ENCODE data around the gene KLHL5. TPM values are rescaled to one million over a fixed set of nuclear protein-coding genes. Genes with fewer than 3 reads are reported as not detected.

KLHL5 gene
- total RNA-seq, 1 experiment from 2014 or later, result 128 TPM

DNA sequence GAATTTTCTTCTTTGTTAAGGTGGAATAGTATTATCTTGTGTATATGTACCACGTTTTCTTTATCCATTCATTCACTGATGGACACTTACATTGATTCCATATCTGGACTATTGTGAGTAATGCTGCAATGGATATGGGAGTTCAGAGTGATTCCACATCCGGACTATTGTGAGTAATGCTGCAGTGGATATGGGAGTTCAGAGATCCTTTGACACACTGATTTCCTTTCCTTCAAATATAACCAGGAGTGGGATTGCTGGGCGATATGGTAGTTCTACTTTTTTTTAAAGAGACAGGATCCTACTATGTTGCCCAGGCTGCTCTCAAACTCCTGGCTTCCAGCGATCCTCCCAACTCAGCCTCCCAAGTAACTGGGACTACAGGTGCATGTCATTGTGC is 41.9 kb upstream of the KLHL5 start:
- in situ Hi-C loops (cut with HindIII; ENCODE audit: low pct_unique_long_range_greater_than_20kb, low sequenced_read_pairs), result no loop called here
- TF ChIP-seq POLR2AphosphoS5 (IDR thresholded peaks at IDR 0.05; ENCODE audit: low read depth, low read length) (no peak), TCF7L2 (IDR thresholded peaks at IDR 0.05; ENCODE audit: low read depth, low read length) (no peak), SIN3A (IDR thresholded peaks at IDR 0.05; ENCODE audit: borderline replicate concordance, insufficient read depth, low read depth, low read length) (no peak)
- TF ChIP-seq, protein P1, sequence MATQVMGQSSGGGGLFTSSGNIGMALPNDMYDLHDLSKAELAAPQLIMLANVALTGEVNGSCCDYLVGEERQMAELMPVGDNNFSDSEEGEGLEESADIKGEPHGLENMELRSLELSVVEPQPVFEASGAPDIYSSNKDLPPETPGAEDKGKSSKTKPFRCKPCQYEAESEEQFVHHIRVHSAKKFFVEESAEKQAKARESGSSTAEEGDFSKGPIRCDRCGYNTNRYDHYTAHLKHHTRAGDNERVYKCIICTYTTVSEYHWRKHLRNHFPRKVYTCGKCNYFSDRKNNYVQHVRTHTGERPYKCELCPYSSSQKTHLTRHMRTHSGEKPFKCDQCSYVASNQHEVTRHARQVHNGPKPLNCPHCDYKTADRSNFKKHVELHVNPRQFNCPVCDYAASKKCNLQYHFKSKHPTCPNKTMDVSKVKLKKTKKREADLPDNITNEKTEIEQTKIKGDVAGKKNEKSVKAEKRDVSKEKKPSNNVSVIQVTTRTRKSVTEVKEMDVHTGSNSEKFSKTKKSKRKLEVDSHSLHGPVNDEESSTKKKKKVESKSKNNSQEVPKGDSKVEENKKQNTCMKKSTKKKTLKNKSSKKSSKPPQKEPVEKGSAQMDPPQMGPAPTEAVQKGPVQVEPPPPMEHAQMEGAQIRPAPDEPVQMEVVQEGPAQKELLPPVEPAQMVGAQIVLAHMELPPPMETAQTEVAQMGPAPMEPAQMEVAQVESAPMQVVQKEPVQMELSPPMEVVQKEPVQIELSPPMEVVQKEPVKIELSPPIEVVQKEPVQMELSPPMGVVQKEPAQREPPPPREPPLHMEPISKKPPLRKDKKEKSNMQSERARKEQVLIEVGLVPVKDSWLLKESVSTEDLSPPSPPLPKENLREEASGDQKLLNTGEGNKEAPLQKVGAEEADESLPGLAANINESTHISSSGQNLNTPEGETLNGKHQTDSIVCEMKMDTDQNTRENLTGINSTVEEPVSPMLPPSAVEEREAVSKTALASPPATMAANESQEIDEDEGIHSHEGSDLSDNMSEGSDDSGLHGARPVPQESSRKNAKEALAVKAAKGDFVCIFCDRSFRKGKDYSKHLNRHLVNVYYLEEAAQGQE (IDR thresholded peaks at IDR 0.05; ENCODE audit: insufficient read depth in 1 of 2, low read depth in 2 of 2, low read length in 1 of 2), result no peak
- TF ChIP-seq, protein P2, sequence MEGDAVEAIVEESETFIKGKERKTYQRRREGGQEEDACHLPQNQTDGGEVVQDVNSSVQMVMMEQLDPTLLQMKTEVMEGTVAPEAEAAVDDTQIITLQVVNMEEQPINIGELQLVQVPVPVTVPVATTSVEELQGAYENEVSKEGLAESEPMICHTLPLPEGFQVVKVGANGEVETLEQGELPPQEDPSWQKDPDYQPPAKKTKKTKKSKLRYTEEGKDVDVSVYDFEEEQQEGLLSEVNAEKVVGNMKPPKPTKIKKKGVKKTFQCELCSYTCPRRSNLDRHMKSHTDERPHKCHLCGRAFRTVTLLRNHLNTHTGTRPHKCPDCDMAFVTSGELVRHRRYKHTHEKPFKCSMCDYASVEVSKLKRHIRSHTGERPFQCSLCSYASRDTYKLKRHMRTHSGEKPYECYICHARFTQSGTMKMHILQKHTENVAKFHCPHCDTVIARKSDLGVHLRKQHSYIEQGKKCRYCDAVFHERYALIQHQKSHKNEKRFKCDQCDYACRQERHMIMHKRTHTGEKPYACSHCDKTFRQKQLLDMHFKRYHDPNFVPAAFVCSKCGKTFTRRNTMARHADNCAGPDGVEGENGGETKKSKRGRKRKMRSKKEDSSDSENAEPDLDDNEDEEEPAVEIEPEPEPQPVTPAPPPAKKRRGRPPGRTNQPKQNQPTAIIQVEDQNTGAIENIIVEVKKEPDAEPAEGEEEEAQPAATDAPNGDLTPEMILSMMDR (IDR thresholded peaks at IDR 0.05), result no peak
- intact Hi-C loops (cut with micrococcal nuclease; ENCODE audit: unreplicated experiment), result no loop called here
- ChIA-PET CTCF (no interaction called here), POLR2A (no interaction called here)
- Histone ChIP-seq H3K27ac (ENCODE audit: low read length) (no peak overlapping the region), H3K27me3 (ENCODE audit: control insufficient read depth, insufficient read depth, low read length) (no peaks in the 10 kb centered on the region), H3K9me3 (ENCODE audit: control insufficient read depth, insufficient read depth, low read depth, low read length) (no peaks in the 10 kb centered on the region; the same call in 1 of the 2 replicates), H3K4me3 (ENCODE audit: low read depth in 2 of 2, low read length in 2 of 2) (no peak overlapping the region), H3K36me3 (ENCODE audit: control insufficient read depth, insufficient read depth, low read length) (no peaks in the 10 kb centered on the region), H3K4me1 (ENCODE audit: control insufficient read depth, insufficient read depth, low read length) (no peaks in the 10 kb centered on the region)
- no TSS peak for BruUV-seq (replicated peaks)
- DNase-seq (ENCODE audit: low read depth, low spot score), result no peak
- ATAC-seq, result no peak

DNA sequence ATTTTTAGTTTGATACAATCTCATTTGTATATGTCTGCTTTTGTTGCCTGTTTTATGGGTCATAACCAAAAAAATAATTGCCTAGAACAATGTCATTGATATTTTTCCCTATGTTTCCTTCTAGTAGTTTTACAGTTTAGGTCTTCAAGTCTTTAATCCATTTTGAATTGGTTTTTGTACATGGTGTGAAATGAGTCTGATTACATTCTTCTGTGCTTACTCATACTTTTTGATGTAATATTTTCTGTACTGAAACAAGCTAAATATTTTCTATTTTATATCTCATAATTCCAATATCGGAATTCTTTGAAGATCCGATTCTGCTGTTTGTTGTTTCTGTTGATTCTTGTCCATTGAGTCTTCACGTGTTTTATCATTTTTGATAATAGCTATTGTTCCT is 40.4 kb upstream of the KLHL5 start:
- POLR2A ChIA-PET, result no interaction called here
- no peaks in the 10 kb centered on the region for H3K36me3 ChIP-seq (ENCODE audit: control insufficient read depth, insufficient read depth, low read length)
- intact Hi-C loops (cut with micrococcal nuclease; ENCODE audit: unreplicated experiment) (no loop called here), in situ Hi-C loops (cut with HindIII; ENCODE audit: low pct_unique_long_range_greater_than_20kb, low sequenced_read_pairs) (no loop called here)
- ATAC-seq (no peak), DNase-seq (ENCODE audit: low read depth, low spot score) (no peak)
- CTCF ChIA-PET, result no interaction called here
- no peaks in the 10 kb centered on the region; the same call in 1 of the 2 replicates for H3K9me3 ChIP-seq (ENCODE audit: control insufficient read depth, insufficient read depth, low read depth, low read length)
- TF ChIP-seq, protein P1 (IDR thresholded peaks at IDR 0.05; ENCODE audit: insufficient read depth in 1 of 2, low read depth in 2 of 2, low read length in 1 of 2), result no peak
- TF ChIP-seq SIN3A (IDR thresholded peaks at IDR 0.05; ENCODE audit: borderline replicate concordance, insufficient read depth, low read depth, low read length) (no peak), TCF7L2 (IDR thresholded peaks at IDR 0.05; ENCODE audit: low read depth, low read length) (no peak), POLR2AphosphoS5 (IDR thresholded peaks at IDR 0.05; ENCODE audit: low read depth, low read length) (no peak)
- TF ChIP-seq, protein P2 (IDR thresholded peaks at IDR 0.05), result no peak
- no peak overlapping the region for H3K4me3 ChIP-seq (ENCODE audit: low read depth in 2 of 2, low read length in 2 of 2)
- H3K27me3 ChIP-seq (ENCODE audit: control insufficient read depth, insufficient read depth, low read length), result no peaks in the 10 kb centered on the region
- no TSS peak for BruUV-seq (replicated peaks)
- no peak overlapping the region for H3K27ac ChIP-seq (ENCODE audit: low read length)
- peaks cover 9% of the 10 kb centered on the region for H3K4me1 ChIP-seq (ENCODE audit: control insufficient read depth, insufficient read depth, low read length)

Measured in Panc1 (cell line).